Mesenchymal stem cell (in vitro differentiated cells and primary cell): ENCODE measurements around the gene ANKS6.

Source experiments
- DNase-seq: peaks from one replicate; pipeline ENCODE4 v3.0.0-alpha.2; 2013
- H2AFZ ChIP-seq: one replicate; pipeline ENCODE4 v1.6.1; 2013; ENCODE audit warnings: low read depth, mild to moderate bottlenecking, control low read depth, inconsistent platforms, low read length, moderate library complexity
- H2AK5ac ChIP-seq: 2 replicates; pipeline ENCODE4 v1.6.1; 2013; ENCODE audit warnings: low read length, moderate library complexity, mild to moderate bottlenecking, inconsistent platforms; ENCODE audit not compliant: severe bottlenecking
- H2BK120ac ChIP-seq: one replicate; pipeline ENCODE4 v1.6.1; 2013; ENCODE audit warnings: low read depth, mild to moderate bottlenecking, inconsistent platforms, low read length, moderate library complexity
- H2BK12ac ChIP-seq, 2 experiments: one replicate each; pipeline ENCODE4 v1.6.1; 2013; ENCODE audit warnings: inconsistent platforms in 2 of 2, low read length in 2 of 2, mild to moderate bottlenecking in 2 of 2, moderate library complexity in 2 of 2, control low read depth in 1 of 2
- H2BK15ac ChIP-seq: one replicate; pipeline ENCODE4 v1.6.1; 2013; ENCODE audit warnings: mild to moderate bottlenecking, low read depth, inconsistent platforms; ENCODE audit not compliant: poor library complexity, severe bottlenecking
- H2BK5ac ChIP-seq: 2 replicates; pipeline ENCODE4 v1.6.1; 2013; ENCODE audit warnings: low read depth, mild to moderate bottlenecking, low read length, control low read depth, inconsistent platforms; ENCODE audit not compliant: poor library complexity, severe bottlenecking
- H3K14ac ChIP-seq, 2 experiments: one replicate each; pipeline ENCODE4 v1.6.1; 2013; ENCODE audit warnings: inconsistent platforms in 2 of 2, low read length in 2 of 2, control low read depth in 1 of 2, mild to moderate bottlenecking in 1 of 2, moderate library complexity in 1 of 2
- H3K18ac ChIP-seq, 2 experiments: one replicate each; pipeline ENCODE4 v1.6.1; 2013; ENCODE audit warnings: inconsistent platforms in 2 of 2, low read length in 2 of 2, control low read depth in 1 of 2, low read depth in 1 of 2, mild to moderate bottlenecking in 1 of 2
- H3K23ac ChIP-seq, 2 experiments: one replicate each; pipeline ENCODE4 v1.6.1; 2013; ENCODE audit warnings: inconsistent platforms in 2 of 2, low read length in 2 of 2, mild to moderate bottlenecking in 2 of 2, moderate library complexity in 2 of 2, control low read depth in 1 of 2
- H3K27ac ChIP-seq: 2 replicates; pipeline ENCODE4 v1.5.1; 2013; ENCODE audit warnings: mild to moderate bottlenecking, moderate library complexity, low read length, control low read depth, inconsistent platforms; ENCODE audit not compliant: poor library complexity, severe bottlenecking
- H3K27me3 ChIP-seq, 2 experiments: 2 replicates each; pipeline versions ENCODE4 v1.6.1 to v1.7.0; 2013; ENCODE audit warnings: low read length in 2 of 2, mild to moderate bottlenecking in 2 of 2, moderate library complexity in 2 of 2, control low read depth in 1 of 2, inconsistent platforms in 1 of 2; ENCODE audit not compliant: control insufficient read depth in 1 of 2, insufficient read depth in 1 of 2
- H3K36me3 ChIP-seq, 2 experiments: 2 replicates each; pipeline versions ENCODE4 v1.6.1 to v1.7.0; 2013; ENCODE audit warnings: low read length in 2 of 2, control low read depth in 1 of 2, inconsistent platforms in 1 of 2, low read depth in 1 of 2, mild to moderate bottlenecking in 1 of 2; ENCODE audit not compliant: insufficient read depth in 2 of 2, control insufficient read depth in 1 of 2
- H3K4ac ChIP-seq, 2 experiments: one replicate each; pipeline ENCODE4 v1.6.1; 2013; ENCODE audit warnings: inconsistent platforms in 2 of 2, low read length in 2 of 2, mild to moderate bottlenecking in 2 of 2, moderate library complexity in 2 of 2, control low read depth in 1 of 2, low read depth in 1 of 2
- H3K4me1 ChIP-seq: 2 replicates; pipeline ENCODE4 v1.6.1; 2013; ENCODE audit warnings: low read depth, low read length, control low read depth; ENCODE audit not compliant: control insufficient read depth, insufficient read depth
- H3K4me2 ChIP-seq: 2 replicates; pipeline ENCODE4 v1.6.1; 2013; ENCODE audit warnings: low read length, mild to moderate bottlenecking, inconsistent platforms; ENCODE audit not compliant: poor library complexity, severe bottlenecking
- H3K4me3 ChIP-seq, 2 experiments: 2 replicates each; pipeline versions ENCODE4 v1.5.1 to v1.7.0; 2013; ENCODE audit warnings: low read length in 2 of 2, mild to moderate bottlenecking in 2 of 2, control low read depth in 1 of 2, low read depth in 1 of 2; ENCODE audit not compliant: insufficient read depth in 1 of 2
- H3K79me1 ChIP-seq: replicated peaks from 2 replicates; pipeline ENCODE4 v1.6.1; 2013; ENCODE audit warnings: mild to moderate bottlenecking, control low read depth, low read length, inconsistent platforms; ENCODE audit not compliant: poor library complexity, severe bottlenecking
- H3K9ac ChIP-seq: 2 replicates; pipeline ENCODE4 v1.7.0; 2013; ENCODE audit warnings: mild to moderate bottlenecking, low read length, moderate library complexity
- H3K9me3 ChIP-seq: 2 replicates; pipeline ENCODE4 v1.7.0; 2013; ENCODE audit warnings: mild to moderate bottlenecking, low read length; ENCODE audit not compliant: control insufficient read depth
- H4K8ac ChIP-seq: one replicate; pipeline ENCODE4 v1.6.1; 2013; ENCODE audit warnings: inconsistent platforms, mild to moderate bottlenecking, low read length, moderate library complexity
- H4K91ac ChIP-seq: one replicate; pipeline ENCODE4 v1.6.1; 2013; ENCODE audit warnings: mild to moderate bottlenecking, low read length, inconsistent platforms
- WGBS: methylation state at CpG from one replicate; pipeline ENCODE4 v1.1.7; 2013; ENCODE audit warnings: mixed read lengths; 5-methylcytosine and 5-hydroxymethylcytosine counted together

ANKS6 gene

GRCh38 chr9:98838868-98839565 lies 42.7 kb upstream of the ANKS6 start:
- H3K4me1 ChIP-seq: no peaks in the 10 kb centered on the region
- no peak overlapping the region for H2BK12ac ChIP-seq
- no peak overlapping the region for H3K4ac ChIP-seq
- H3K79me1 ChIP-seq: no peaks in the 10 kb centered on the region
- H2AFZ ChIP-seq: no peak overlapping the region
- H3K4me2 ChIP-seq: no peak overlapping the region
- H2BK15ac ChIP-seq: no peak overlapping the region
- no peaks in the 10 kb centered on the region for H3K9me3 ChIP-seq
- DNase-seq: no peak
- H2BK5ac ChIP-seq: no peak overlapping the region
- H3K36me3 ChIP-seq: peaks cover 0 to 81% of the 10 kb centered on the region in 2 experiments
- H3K14ac ChIP-seq: no peak overlapping the region
- no peaks in the 10 kb centered on the region for H3K27me3 ChIP-seq
- H3K4me3 ChIP-seq: no peak overlapping the region
- no peak overlapping the region for H2BK120ac ChIP-seq
- no peak overlapping the region for H4K8ac ChIP-seq
- H3K27ac ChIP-seq: no peak overlapping the region
- no peak overlapping the region for H3K23ac ChIP-seq
- H3K18ac ChIP-seq: no peak overlapping the region
- 86% methylated on average over 5 of the region's 6 CpGs for WGBS
- H4K91ac ChIP-seq: no peak overlapping the region
- H3K9ac ChIP-seq: no peak overlapping the region
- no peak overlapping the region for H2AK5ac ChIP-seq

- Histone ChIP-seq H3K9me3 (no peaks in the 10 kb centered on the region), H3K27me3 (no peaks in the 10 kb centered on the region), H3K18ac (no peak overlapping the region), H2AFZ (no peak overlapping the region), H3K4me2 (no peak overlapping the region), H3K23ac (no peak overlapping the region), H3K79me1 (no peaks in the 10 kb centered on the region), H3K4me1 (no peaks in the 10 kb centered on the region), H3K14ac (no peak overlapping the region), H3K4me3 (no peak overlapping the region), H4K91ac (no peak overlapping the region), H4K8ac (no peak overlapping the region), H2BK5ac (no peak overlapping the region), H3K36me3 (peaks cover 0 to 80% of the 10 kb centered on the region in 2 experiments), H3K27ac (no peak overlapping the region), H3K9ac (no peak overlapping the region), H3K4ac (no peak overlapping the region), H2BK12ac (no peak overlapping the region), H2AK5ac (no peak overlapping the region), H2BK120ac (no peak overlapping the region), H2BK15ac (no peak overlapping the region)
- 92% methylated on average over 6 of the region's 6 CpGs for WGBS
- no peak for DNase-seq
These were observed 42.0 kb upstream of the ANKS6 start for GRCh38 chr9:98838155-98838867.

DNA sequence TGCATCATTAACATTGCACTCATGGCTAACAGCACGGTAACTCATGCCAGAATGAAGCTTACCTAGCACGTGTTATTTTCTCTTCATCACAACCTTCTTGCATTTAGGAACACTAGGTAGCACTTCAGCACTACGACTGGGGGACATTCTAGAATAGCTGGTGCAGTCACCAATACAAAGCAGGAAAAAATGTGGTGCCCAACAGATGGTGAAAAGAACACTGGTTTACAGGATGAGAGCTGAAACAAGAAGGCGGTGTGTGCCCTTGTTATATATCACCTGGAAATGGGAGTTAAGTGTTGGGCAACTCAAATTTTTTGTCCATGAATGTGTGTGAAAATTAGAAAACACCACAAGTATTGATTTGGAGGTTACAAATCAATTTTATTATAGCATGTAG lies 41.2 kb upstream of the ANKS6 start:
- Histone ChIP-seq H4K8ac (no peak overlapping the region), H4K91ac (no peak overlapping the region), H3K36me3 (peaks cover 0 to 79% of the 10 kb centered on the region in 2 experiments), H2BK15ac (no peak overlapping the region), H2BK120ac (no peak overlapping the region), H3K18ac (no peak overlapping the region), H3K79me1 (no peaks in the 10 kb centered on the region), H3K4ac (no peak overlapping the region), H3K27ac (no peak overlapping the region), H3K9me3 (no peaks in the 10 kb centered on the region), H2BK12ac (no peak overlapping the region), H3K23ac (no peak overlapping the region), H3K27me3 (no peaks in the 10 kb centered on the region), H3K14ac (no peak overlapping the region), H3K9ac (no peak overlapping the region), H3K4me1 (no peaks in the 10 kb centered on the region), H2AFZ (no peak overlapping the region), H2BK5ac (no peak overlapping the region), H3K4me2 (no peak overlapping the region), H2AK5ac (no peak overlapping the region), H3K4me3 (no peak overlapping the region)
- 85% methylated on average over 4 of the region's 4 CpGs for WGBS
- DNase-seq: no peak

- H3K27ac ChIP-seq: no peak overlapping the region
- no peak overlapping the region for H2BK15ac ChIP-seq
- H4K91ac ChIP-seq: no peak overlapping the region
- H2BK5ac ChIP-seq: no peak overlapping the region
- H3K4me2 ChIP-seq: no peak overlapping the region
- no peak overlapping the region for H3K23ac ChIP-seq
- 96% methylated on average over 3 of the region's 4 CpGs for WGBS
- no peaks in the 10 kb centered on the region for H3K27me3 ChIP-seq
- H2BK120ac ChIP-seq: no peak overlapping the region
- no peak overlapping the region for H3K4me3 ChIP-seq
- no peak overlapping the region for H3K4ac ChIP-seq
- H2AFZ ChIP-seq: no peak overlapping the region
- H3K79me1 ChIP-seq: no peaks in the 10 kb centered on the region
- DNase-seq: no peak
- H2BK12ac ChIP-seq: no peak overlapping the region
- no peaks in the 10 kb centered on the region for H3K4me1 ChIP-seq
- no peaks in the 10 kb centered on the region for H3K9me3 ChIP-seq
- no peak overlapping the region for H2AK5ac ChIP-seq
- H3K36me3 ChIP-seq: peaks cover 0 to 79% of the 10 kb centered on the region in 2 experiments
- no peak overlapping the region for H3K18ac ChIP-seq
- H3K9ac ChIP-seq: no peak overlapping the region
- no peak overlapping the region for H3K14ac ChIP-seq
- no peak overlapping the region for H4K8ac ChIP-seq
These were observed 39.9 kb upstream of the ANKS6 start for GRCh38 chr9:98836206-98836605.
